Rectal smooth muscle tissue (tissue), 1 donor: Measurements from ENCODE around the gene COL9A3.

Experiments used
- H3K27ac ChIP-seq: one replicate; pipeline ENCODE4 v1.7.0; 2013; ENCODE audit warnings: low read depth, low read length, inconsistent platforms
- H3K27me3 ChIP-seq: one replicate; pipeline ENCODE4 v1.7.0; 2013; ENCODE audit warnings: low read length; ENCODE audit not compliant: control insufficient read depth, insufficient read depth
- H3K36me3 ChIP-seq: one replicate; pipeline ENCODE4 v1.7.0; 2013; ENCODE audit warnings: low read length; ENCODE audit not compliant: control insufficient read depth, insufficient read depth
- H3K4me1 ChIP-seq: one replicate; pipeline ENCODE4 v1.7.0; 2013; ENCODE audit warnings: low read length; ENCODE audit not compliant: control insufficient read depth, insufficient read depth
- H3K4me3 ChIP-seq: one replicate; pipeline ENCODE4 v1.7.0; 2013; ENCODE audit warnings: low read length
- H3K9ac ChIP-seq: one replicate; pipeline ENCODE4 v1.7.0; 2013; ENCODE audit warnings: low read length

COL9A3 gene

GRCh38 chr20:62819494-62820174 lies 2.8 kb downstream of the COL9A3 start:
- Histone ChIP-seq H3K4me3 (no peak overlapping the region), H3K9ac (no peak overlapping the region), H3K4me1 (peaks cover 4% of the 10 kb centered on the region), H3K36me3 (no peaks in the 10 kb centered on the region), H3K27me3 (peaks cover 27% of the 10 kb centered on the region), H3K27ac (no peak overlapping the region)

- Histone ChIP-seq H3K27ac (no peak overlapping the region), H3K27me3 (peaks cover 23% of the 10 kb centered on the region), H3K36me3 (no peaks in the 10 kb centered on the region), H3K9ac (no peak overlapping the region), H3K4me3 (no peak overlapping the region), H3K4me1 (peaks cover 4% of the 10 kb centered on the region)
Observed at GRCh38 chr20:62820208-62820961, 3.5 kb downstream of the COL9A3 start.

GRCh38 chr20:62820962-62821725 lies 4.3 kb downstream of the COL9A3 start:
- Histone ChIP-seq H3K27ac (no peak overlapping the region), H3K36me3 (no peaks in the 10 kb centered on the region), H3K27me3 (peaks cover 21% of the 10 kb centered on the region), H3K4me1 (peaks cover 4% of the 10 kb centered on the region), H3K4me3 (no peak overlapping the region), H3K9ac (no peak overlapping the region)

- H3K4me3 ChIP-seq = no peak overlapping the region
- no peak overlapping the region for H3K9ac ChIP-seq
- peaks cover 4% of the 10 kb centered on the region for H3K4me1 ChIP-seq
- peaks cover 17% of the 10 kb centered on the region for H3K27me3 ChIP-seq
- H3K27ac ChIP-seq = no peak overlapping the region
- no peaks in the 10 kb centered on the region for H3K36me3 ChIP-seq
Observed at GRCh38 chr20:62821726-62822210, 4.9 kb downstream of the COL9A3 start.

- Histone ChIP-seq H3K27ac (no peak overlapping the region), H3K36me3 (no peaks in the 10 kb centered on the region), H3K27me3 (peaks cover 17% of the 10 kb centered on the region), H3K4me1 (peaks cover 4% of the 10 kb centered on the region), H3K4me3 (no peak overlapping the region), H3K9ac (no peak overlapping the region)
Observed at GRCh38 chr20:62822239-62822787, 5.5 kb downstream of the COL9A3 start.

GRCh38 chr20:62822788-62823651 lies 6.2 kb downstream of the COL9A3 start:
- Histone ChIP-seq H3K27ac (no peak overlapping the region), H3K9ac (no peak overlapping the region), H3K4me3 (no peak overlapping the region), H3K27me3 (peaks cover 12% of the 10 kb centered on the region), H3K36me3 (no peaks in the 10 kb centered on the region), H3K4me1 (peaks cover 4% of the 10 kb centered on the region)

- Histone ChIP-seq H3K4me3 (peak overlapping the region; percentile 57), H3K4me1 (peaks cover 4% of the 10 kb centered on the region), H3K27me3 (peaks cover 5% of the 10 kb centered on the region), H3K36me3 (no peaks in the 10 kb centered on the region), H3K27ac (no peak overlapping the region), H3K9ac (no peak overlapping the region)
Observed at GRCh38 chr20:62823688-62824475, 7.0 kb downstream of the COL9A3 start.

- Histone ChIP-seq H3K9ac (peak overlapping the region; percentile 40), H3K36me3 (no peaks in the 10 kb centered on the region), H3K4me1 (peaks cover 4% of the 10 kb centered on the region), H3K27me3 (no peaks in the 10 kb centered on the region), H3K27ac (no peak overlapping the region), H3K4me3 (peak overlapping the region; percentile 57)
Observed at GRCh38 chr20:62824476-62825332, 7.9 kb downstream of the COL9A3 start.

- Histone ChIP-seq H3K9ac (no peak overlapping the region), H3K27ac (no peak overlapping the region), H3K4me1 (peaks cover 4% of the 10 kb centered on the region), H3K4me3 (no peak overlapping the region), H3K27me3 (no peaks in the 10 kb centered on the region), H3K36me3 (no peaks in the 10 kb centered on the region)
Observed at GRCh38 chr20:62825333-62825985, 8.6 kb downstream of the COL9A3 start.

GRCh38 chr20:62825986-62826645 lies 9.3 kb downstream of the COL9A3 start:
- Histone ChIP-seq H3K4me1 (peaks cover 4% of the 10 kb centered on the region), H3K27ac (no peak overlapping the region), H3K36me3 (no peaks in the 10 kb centered on the region), H3K9ac (no peak overlapping the region), H3K27me3 (no peaks in the 10 kb centered on the region), H3K4me3 (no peak overlapping the region)
